SU-DHL-6 (cell line): ENCODE data around the gene ANKRD44.

Experiments
- EZH2phosphoT487 ChIP-seq: fragments of 200-600 bp; sonication (generic), shearing (Covaris generic); conservative IDR thresholded peaks from 2 replicates; pipeline ENCODE4 v1.6.1; 2018; ENCODE audit warnings: mild to moderate bottlenecking, antibody characterized with exemption, low read length, moderate library complexity, mixed read lengths
- TF ChIP-seq, protein P1 (sequence below): fragments of 200-600 bp; sonication (generic); IDR thresholded peaks from one replicate; pipeline ENCODE4 v1.5.1; 2017; ENCODE audit warnings: antibody characterized with exemption, mild to moderate bottlenecking, low read length, moderate library complexity; ENCODE audit not compliant: insufficient read depth, poor library complexity, severe bottlenecking

DNA sequence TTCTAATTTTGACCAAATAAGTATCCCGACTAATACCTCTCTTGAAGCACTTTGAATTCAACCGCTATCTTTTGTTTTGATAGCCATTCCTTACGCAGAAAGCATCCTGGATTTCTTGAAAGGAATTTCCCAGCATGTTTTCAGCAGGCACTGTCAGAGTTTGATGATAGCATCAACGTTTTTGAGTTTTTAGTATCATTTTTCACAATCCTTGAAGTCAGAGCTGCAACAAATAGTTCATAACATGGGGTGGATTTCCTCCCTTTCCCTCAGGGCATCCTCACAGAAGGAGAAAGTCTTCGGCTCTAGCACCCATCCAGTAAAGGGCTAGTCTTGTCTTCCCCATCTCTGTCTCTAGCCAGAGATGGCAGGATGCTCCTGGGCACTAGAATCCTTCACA, 46.2 kb downstream of the ANKRD44 start:
- TF ChIP-seq, protein P1, sequence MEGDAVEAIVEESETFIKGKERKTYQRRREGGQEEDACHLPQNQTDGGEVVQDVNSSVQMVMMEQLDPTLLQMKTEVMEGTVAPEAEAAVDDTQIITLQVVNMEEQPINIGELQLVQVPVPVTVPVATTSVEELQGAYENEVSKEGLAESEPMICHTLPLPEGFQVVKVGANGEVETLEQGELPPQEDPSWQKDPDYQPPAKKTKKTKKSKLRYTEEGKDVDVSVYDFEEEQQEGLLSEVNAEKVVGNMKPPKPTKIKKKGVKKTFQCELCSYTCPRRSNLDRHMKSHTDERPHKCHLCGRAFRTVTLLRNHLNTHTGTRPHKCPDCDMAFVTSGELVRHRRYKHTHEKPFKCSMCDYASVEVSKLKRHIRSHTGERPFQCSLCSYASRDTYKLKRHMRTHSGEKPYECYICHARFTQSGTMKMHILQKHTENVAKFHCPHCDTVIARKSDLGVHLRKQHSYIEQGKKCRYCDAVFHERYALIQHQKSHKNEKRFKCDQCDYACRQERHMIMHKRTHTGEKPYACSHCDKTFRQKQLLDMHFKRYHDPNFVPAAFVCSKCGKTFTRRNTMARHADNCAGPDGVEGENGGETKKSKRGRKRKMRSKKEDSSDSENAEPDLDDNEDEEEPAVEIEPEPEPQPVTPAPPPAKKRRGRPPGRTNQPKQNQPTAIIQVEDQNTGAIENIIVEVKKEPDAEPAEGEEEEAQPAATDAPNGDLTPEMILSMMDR = no peak
- no peak for TF ChIP-seq EZH2phosphoT487
